HG03460 (cell line): ENCODE results near the gene AFF3.
"Not testable (repeated sequence)": the region's sequence is repeated elsewhere in the genome, so short reads cannot be mapped to it uniquely, and the experiment has no call there.

Source experiments
- ATAC-seq: cut with Tn5 transposase; IDR thresholded peaks from one replicate; pipeline ENCODE4 v1.9.1; 2021; ENCODE audit not compliant: unreplicated experiment

AFF3 gene

GRCh38 chr2:99806758-99807157, 335.6 kb downstream of the AFF3 start:
- no peak for ATAC-seq

GRCh38 chr2:99805930-99806476, 336.4 kb downstream of the AFF3 start:
- ATAC-seq: no peak

GRCh38 chr2:99803846-99804245, 338.5 kb downstream of the AFF3 start:
- no peak for ATAC-seq

- no peak for ATAC-seq
Measured at GRCh38 chr2:99802734-99803133, 339.7 kb downstream of the AFF3 start.

- ATAC-seq: no peak
Measured at GRCh38 chr2:99801327-99801901, 341.0 kb downstream of the AFF3 start.

- ATAC-seq: no peak
Measured at GRCh38 chr2:99797475-99797874, 344.9 kb downstream of the AFF3 start.

GRCh38 chr2:99794414-99794813, 348.0 kb downstream of the AFF3 start:
- no peak for ATAC-seq

GRCh38 chr2:99793022-99793421, 349.4 kb downstream of the AFF3 start:
- no peak for ATAC-seq

GRCh38 chr2:99789849-99790248, 352.5 kb downstream of the AFF3 start:
- no peak for ATAC-seq

- ATAC-seq: no peak
Measured at GRCh38 chr2:99787769-99788382, 354.5 kb downstream of the AFF3 start.

GRCh38 chr2:99786636-99787390, 355.6 kb downstream of the AFF3 start:
- ATAC-seq: no peak

- no peak for ATAC-seq
Measured at GRCh38 chr2:99784946-99785345, 357.4 kb downstream of the AFF3 start.

GRCh38 chr2:99784282-99784681, 358.1 kb downstream of the AFF3 start:
- no peak for ATAC-seq

- ATAC-seq: no peak
Measured at GRCh38 chr2:99780276-99780675, 362.1 kb downstream of the AFF3 start.

- no peak for ATAC-seq
Measured at GRCh38 chr2:99779276-99779675, 363.1 kb downstream of the AFF3 start.

GRCh38 chr2:99777656-99778290, 364.6 kb downstream of the AFF3 start:
- no peak for ATAC-seq

GRCh38 chr2:99776906-99777646, 365.3 kb downstream of the AFF3 start:
- ATAC-seq: no peak

- no peak for ATAC-seq
Measured at GRCh38 chr2:99776206-99776905, 366.0 kb downstream of the AFF3 start.

GRCh38 chr2:99775585-99775984, 366.8 kb downstream of the AFF3 start:
- ATAC-seq: no peak

GRCh38 chr2:99773642-99774041, 368.7 kb downstream of the AFF3 start:
- ATAC-seq: not testable (repeated sequence)
